GM15510 (cell line): ENCODE data around the gene CARHSP1.

Source experiments
- POLR2A ChIP-seq: IDR thresholded peaks from 3 replicates; pipeline ENCODE4 v1.6.1; 2011; ENCODE audit warnings: borderline replicate concordance; ENCODE audit not compliant: insufficient read length; ENCODE audit errors: extremely low read depth

Gene CARHSP1

GRCh38 chr16:8882725-8883377 lies 14.0 kb upstream of the CARHSP1 start:
- TF ChIP-seq POLR2A = no peak

- no peak for TF ChIP-seq POLR2A
These were observed 13.3 kb upstream of the CARHSP1 start, which contains the start of gene LITAFD for GRCh38 chr16:8882041-8882617. Gene LITAFD, plus strand, starts transcription at chr16:8882351. Its CDS starts 2,005 bp downstream, at chr16:8884356.

GRCh38 chr16:8880839-8881510 lies 12.2 kb upstream of the CARHSP1 start:
- no peak for TF ChIP-seq POLR2A

- no peak for TF ChIP-seq POLR2A
These were observed 9.7 kb upstream of the CARHSP1 start for GRCh38 chr16:8878523-8878911.

- TF ChIP-seq POLR2A = no peak
These were observed 9.2 kb upstream of the CARHSP1 start for GRCh38 chr16:8877894-8878522.

- TF ChIP-seq POLR2A = no peak
These were observed 5.6 kb upstream of the CARHSP1 start for GRCh38 chr16:8874388-8874787.

- no peak for TF ChIP-seq POLR2A
These were observed 4.4 kb upstream of the CARHSP1 start for GRCh38 chr16:8872967-8873865.

GRCh38 chr16:8872071-8872470 lies 3.3 kb upstream of the CARHSP1 start:
- TF ChIP-seq POLR2A = no peak

GRCh38 chr16:8869212-8869987 lies 594 bp upstream of the CARHSP1 start:
- no peak for TF ChIP-seq POLR2A

GRCh38 chr16:8867932-8868415 lies 832 bp downstream of the CARHSP1 start:
- TF ChIP-seq POLR2A = no peak

GRCh38 chr16:8867216-8867931 lies 1.4 kb downstream of the CARHSP1 start:
- TF ChIP-seq POLR2A = no peak

GRCh38 chr16:8866884-8867215 lies 2.0 kb downstream of the CARHSP1 start:
- no peak for TF ChIP-seq POLR2A
